HepG2 (cell line): ENCODE measurements around the gene NAV2. TPM values are rescaled to one million over a fixed set of nuclear protein-coding genes. Genes with fewer than 3 reads are reported as not detected.

Source experiments
- ARID5B ChIP-seq: IDR thresholded peaks from 2 replicates; pipeline ENCODE4 v1.4.0; 2020; ENCODE audit warnings: mild to moderate bottlenecking, missing genetic modification reagents
- ARNTL ChIP-seq: sonication (generic); formaldehyde crosslinking; IDR thresholded peaks from 2 replicates; pipeline ENCODE4 v1.4.0; 2020; ENCODE audit warnings: mild to moderate bottlenecking, missing genetic modification reagents
- ATF2 ChIP-seq: sonication (generic); formaldehyde crosslinking; IDR thresholded peaks from 2 replicates; pipeline ENCODE4 v1.4.0; 2020; ENCODE audit warnings: missing genetic modification reagents
- CHD2 ChIP-seq: IDR thresholded peaks from 2 replicates; pipeline ENCODE4 v1.6.1; 2011; ENCODE audit warnings: low read depth, low read length, improper control_type of control experiment
- CREB1 ChIP-seq, 2 experiments: fragments of 450-650 bp in 1 of 2; IDR thresholded peaks; 2 replicates each; pipeline ENCODE4 v1.6.1; 2016 to 2017; ENCODE audit warnings: control low read depth in 1 of 2, mild to moderate bottlenecking in 1 of 2, missing compliant biosample characterization in 1 of 2, missing genetic modification characterization in 1 of 2
- ETS1 ChIP-seq: sonication (generic); formaldehyde crosslinking; IDR thresholded peaks from 2 replicates; pipeline ENCODE4 v1.4.0; 2020; ENCODE audit warnings: missing genetic modification reagents
- HNRNPL ChIP-seq: fragments of 200-400 bp; formaldehyde crosslinking; IDR thresholded peaks from 2 replicates; pipeline ENCODE4 v1.6.1; 2017; ENCODE audit warnings: mild to moderate bottlenecking, low read depth, low read length
- HOXA3 ChIP-seq: sonication (generic); formaldehyde crosslinking; IDR thresholded peaks from 2 replicates; pipeline ENCODE4 v1.5.0; 2020; ENCODE audit warnings: missing genetic modification reagents
- KAT2B ChIP-seq: fragments of 150-350 bp; IDR thresholded peaks from 2 replicates; pipeline ENCODE4 v1.6.1; 2014; ENCODE audit warnings: low read depth, low read length, borderline replicate concordance
- MEIS1 ChIP-seq: sonication (generic); formaldehyde crosslinking; IDR thresholded peaks from 2 replicates; pipeline ENCODE4 v1.9.0; 2021; ENCODE audit warnings: mild to moderate bottlenecking, missing genetic modification reagents, moderate library complexity, borderline replicate concordance
- XBP1 ChIP-seq: sonication (generic); formaldehyde crosslinking; IDR thresholded peaks from 2 replicates; pipeline ENCODE4 v1.5.0; 2020; ENCODE audit warnings: missing genetic modification reagents
- ZBTB10 ChIP-seq: sonication (generic); formaldehyde crosslinking; IDR thresholded peaks from 2 replicates; pipeline ENCODE4 v1.4.0; 2020; ENCODE audit warnings: missing genetic modification reagents, borderline replicate concordance
- ZBTB42 ChIP-seq: sonication (generic); formaldehyde crosslinking; IDR thresholded peaks from 2 replicates; pipeline ENCODE4 v1.5.0; 2020; ENCODE audit warnings: mild to moderate bottlenecking, missing genetic modification reagents
- ZFP37 ChIP-seq: sonication (generic); formaldehyde crosslinking; IDR thresholded peaks from 2 replicates; pipeline ENCODE4 v1.4.0; 2020; ENCODE audit warnings: missing genetic modification reagents, borderline replicate concordance
- ZNF234 ChIP-seq: sonication (generic); formaldehyde crosslinking; conservative IDR thresholded peaks from 2 replicates; pipeline ENCODE4 v1.5.1; 2020; ENCODE audit warnings: mild to moderate bottlenecking, missing genetic modification reagents
- ZNF383 ChIP-seq: sonication (generic); formaldehyde crosslinking; IDR thresholded peaks from 2 replicates; pipeline ENCODE4 v1.4.0; 2020; ENCODE audit warnings: missing genetic modification reagents, mild to moderate bottlenecking, borderline replicate concordance
- ZNF441 ChIP-seq: sonication (generic); formaldehyde crosslinking; IDR thresholded peaks from 2 replicates; pipeline ENCODE4 v1.7.0; 2021; ENCODE audit warnings: missing genetic modification reagents, borderline replicate concordance
- polyA plus RNA-seq, 8 experiments: library from polyadenylated mRNA; depleted of rRNA in 3 of 8; stranded (reverse) in 7 of 8; unstranded in 1 of 8; fragments of >200 nt; fragmentation: Illumina TruSeq in 4 of 8; extraction: Trizol in 4 of 8; gene quantifications; 2 replicates each; pipeline versions ENCODE4 v1.2.1 to v1.2.3, GENCODE V29; 2011 to 2016; ENCODE audit warnings: low read depth in 4 of 8, missing spikeins in 1 of 8, mixed read lengths in 1 of 8; ENCODE audit not compliant: insufficient read depth in 1 of 8
- total RNA-seq, 5 experiments: library from RNA; depleted of rRNA; stranded (reverse); fragments of >200 nt; fragmentation: Illumina TruSeq; extraction: Trizol; gene quantifications; 2 replicates each; pipeline ENCODE4 v1.2.3, GENCODE V29; 2016; ENCODE audit warnings: low read depth in 1 of 5

NAV2 gene
- total and polyA plus RNA-seq, 2 of the 13 experiments (the other 11 are each of a cell fraction or from before 2014, with no cell fraction given) = 9.3 to 34.6 TPM

DNA sequence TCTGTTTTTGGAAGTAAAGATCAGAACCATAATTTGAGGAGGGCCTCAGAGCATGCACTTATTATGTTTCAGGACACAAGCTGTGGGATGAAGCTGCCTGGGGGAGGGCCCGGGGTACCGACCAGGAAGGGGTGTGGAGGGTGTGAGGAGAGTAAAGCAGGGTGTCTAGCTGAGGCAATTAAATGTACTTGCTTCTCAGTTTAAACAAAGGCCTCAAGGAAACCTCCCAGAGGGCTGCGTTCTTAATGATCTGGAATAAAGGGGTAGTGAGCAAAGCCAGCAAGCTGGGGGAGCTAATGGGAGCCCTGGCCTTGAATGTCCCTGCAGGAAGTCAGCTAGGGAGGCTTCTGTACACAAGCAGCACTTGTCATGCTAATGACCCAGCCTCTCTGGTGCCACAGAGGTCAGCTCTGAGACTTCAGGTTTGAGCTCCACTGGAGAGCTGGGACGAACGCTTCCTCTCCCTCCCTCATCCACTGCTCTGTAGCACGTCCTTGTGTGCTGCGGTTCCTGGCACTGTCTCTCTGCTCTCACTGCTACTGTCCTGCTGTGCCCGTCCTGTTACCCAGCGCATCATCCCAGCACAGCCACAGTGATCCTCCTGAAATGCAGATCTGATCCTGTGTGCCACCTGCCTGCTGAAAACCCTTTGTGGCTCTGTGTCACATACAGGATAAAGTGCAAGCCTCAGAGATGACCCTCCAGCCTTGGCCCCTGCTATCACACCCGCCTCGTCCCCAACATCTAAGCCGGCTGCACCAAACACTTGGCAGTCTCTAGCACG lies 287.9 kb downstream of the NAV2 start (continued):
- TF ChIP-seq ARNTL (CRISPR knock-in tag) = no peak
- TF ChIP-seq ZFP37 = no peak
- peak; percentile 57; the same call in 1 of the 2 replicates for TF ChIP-seq HOXA3 (CRISPR knock-in tag)
- TF ChIP-seq ZBTB10 (CRISPR knock-in tag) = no peak
- peak; percentile 89; the same call in 1 of the 2 replicates for TF ChIP-seq MEIS1 (CRISPR knock-in tag)
- TF ChIP-seq ETS1 (CRISPR knock-in tag) = no peak
- no peak for TF ChIP-seq CREB1 (IDR thresholded peaks at IDR 0.05)
- no peak for TF ChIP-seq CREB1 (CRISPR knock-in tag; IDR thresholded peaks at IDR 0.05)
- no peak for TF ChIP-seq ZNF441
- TF ChIP-seq ARID5B (CRISPR knock-in tag) = peak; percentile 87
- TF ChIP-seq ATF2 (CRISPR knock-in tag) = 0 out of 2 replicates have a peak, but pooled peaks have one; percentile 46
- TF ChIP-seq CHD2 = no peak
- TF ChIP-seq XBP1 = no peak
- TF ChIP-seq HNRNPL = 0 out of 2 replicates have a peak, but pooled peaks have one; percentile 23
- no peak for TF ChIP-seq ZBTB42 (CRISPR knock-in tag)
- 0 out of 2 replicates have a peak, but pooled peaks have one; percentile 53 for TF ChIP-seq ZNF383
- no peak for TF ChIP-seq ZNF234 (CRISPR knock-in tag)
- no peak for TF ChIP-seq KAT2B
